Upper lobe of right lung (tissue), 1 donor: ENCODE data around the gene PVALB. TPM values are rescaled to one million over a fixed set of nuclear protein-coding genes. Genes with fewer than 3 reads are reported as not detected.

Source experiments
- ATAC-seq: fragments of 200-7000 bp; cut with Tn5 transposase; one replicate; pipeline ENCODE4 v1.9.1; 2020; ENCODE audit warnings: mild to moderate bottlenecking, moderate library complexity
- DNase-seq: peaks from one replicate; pipeline ENCODE4 v3.0.0-alpha.2; 2020
- H3K27ac ChIP-seq: fragments of 200-600 bp; one replicate; pipeline ENCODE4 v1.8.0; 2022
- H3K27me3 ChIP-seq: fragments of 200-600 bp; one replicate; pipeline ENCODE4 v1.8.0; 2022; ENCODE audit warnings: mild to moderate bottlenecking
- H3K36me3 ChIP-seq: fragments of 200-600 bp; one replicate; pipeline ENCODE4 v1.8.0; 2022
- H3K4me1 ChIP-seq: fragments of 200-600 bp; one replicate; pipeline ENCODE4 v1.8.0; 2022
- H3K4me3 ChIP-seq: fragments of 200-600 bp; one replicate; pipeline ENCODE4 v1.8.0; 2022; ENCODE audit warnings: mild to moderate bottlenecking
- H3K9me3 ChIP-seq: fragments of 200-600 bp; one replicate; pipeline ENCODE4 v1.8.0; 2022
- CTCF ChIP-seq: fragments of 200-600 bp; IDR thresholded peaks from one replicate; pipeline ENCODE4 v1.8.0; 2022; ENCODE audit warnings: antibody characterized with exemption
- intact Hi-C: fragments of 100-400 bp; cut with DNase I; formaldehyde crosslinking; loops from one replicate; pipeline ENCODE4 v1.11.0; 2022
- total RNA-seq: library from RNA; stranded (reverse); fragmentation: NEBNext Ultra II Directional; extraction: Animal tissue kit (Norgen Biotek cat#: 25700); gene quantifications from one replicate; pipeline ENCODE4 v1.2.1, GENCODE V29; 2021
- donor health status: DM: no; HTN: yes; CAD: no; lungs with severe emphysema.

PVALB gene
- total RNA-seq, 1 donor from 2014 or later, result 2.5 TPM

- DNase-seq (no peak), ATAC-seq (no peak)
- H3K27me3 ChIP-seq, result no peaks in the 10 kb centered on the region
- no peak for TF ChIP-seq CTCF
- intact Hi-C loops, result no loop called here
- peaks cover 3% of the 10 kb centered on the region for H3K4me1 ChIP-seq
- no peak overlapping the region for H3K4me3 ChIP-seq
- no peaks in the 10 kb centered on the region for H3K36me3 ChIP-seq
- H3K27ac ChIP-seq, result no peak overlapping the region
- H3K9me3 ChIP-seq, result no peaks in the 10 kb centered on the region
Observed at GRCh38 chr22:36765943-36766450, 50.8 kb downstream of the PVALB start.

- Histone ChIP-seq H3K27me3 (no peaks in the 10 kb centered on the region), H3K4me3 (no peak overlapping the region), H3K27ac (no peak overlapping the region), H3K4me1 (peaks cover 3% of the 10 kb centered on the region), H3K9me3 (no peaks in the 10 kb centered on the region), H3K36me3 (no peaks in the 10 kb centered on the region)
- no peak for ATAC-seq
- intact Hi-C loops, result no loop called here
- TF ChIP-seq CTCF, result no peak
- DNase-seq, result peak; percentile 39
Observed at GRCh38 chr22:36765131-36765942, 51.5 kb downstream of the PVALB start.

GRCh38 chr22:36764641-36765040 is 52.2 kb downstream of the PVALB start:
- Histone ChIP-seq H3K4me1 (peaks cover 3% of the 10 kb centered on the region), H3K4me3 (no peak overlapping the region), H3K27ac (no peak overlapping the region), H3K9me3 (no peaks in the 10 kb centered on the region), H3K27me3 (no peaks in the 10 kb centered on the region), H3K36me3 (no peaks in the 10 kb centered on the region)
- no peak for ATAC-seq
- intact Hi-C loops, result no loop called here
- no peak for TF ChIP-seq CTCF
- DNase-seq, result peak; percentile 33

GRCh38 chr22:36764060-36764459 is 52.8 kb downstream of the PVALB start:
- Histone ChIP-seq H3K36me3 (no peaks in the 10 kb centered on the region), H3K4me3 (no peak overlapping the region), H3K27ac (no peak overlapping the region), H3K27me3 (no peaks in the 10 kb centered on the region), H3K9me3 (no peaks in the 10 kb centered on the region), H3K4me1 (peaks cover 3% of the 10 kb centered on the region)
- ATAC-seq (no peak), DNase-seq (peak; percentile 51)
- no peak for TF ChIP-seq CTCF
- intact Hi-C loops, result no loop called here

GRCh38 chr22:36763576-36763975 is 53.3 kb downstream of the PVALB start:
- DNase-seq, result peak; percentile 34
- Histone ChIP-seq H3K4me1 (peaks cover 3% of the 10 kb centered on the region), H3K36me3 (no peaks in the 10 kb centered on the region), H3K27me3 (no peaks in the 10 kb centered on the region), H3K4me3 (no peak overlapping the region), H3K9me3 (no peaks in the 10 kb centered on the region), H3K27ac (no peak overlapping the region)
- intact Hi-C loops, result no loop called here
- ATAC-seq, result no peak
- TF ChIP-seq CTCF, result no peak
